WTC11 (cell line): ENCODE measurements around the gene FRS2. TPM values are rescaled to one million over a fixed set of nuclear protein-coding genes. Genes with fewer than 3 reads are reported as not detected.

Experiments used
- ATAC-seq: fragments of 200-7000 bp; cut with Tn5 transposase; 2 replicates; pipeline ENCODE4 v1.10.0; 2021; ENCODE audit warnings: mild to moderate bottlenecking, moderate library complexity
- CTCF ChIA-PET: fragments of 300-600 bp; sonication (Branson Sonifier 250); formaldehyde crosslinking; loops from one replicate; lab custom pipeline; 2021; ENCODE audit warnings: antibody characterized with exemption; lab: Charles Lee
- POLR2A ChIA-PET: fragments of 350-600 bp; sonication (Branson Sonifier 250); formaldehyde crosslinking; loops from one replicate; lab custom pipeline; 2021; ENCODE audit warnings: antibody characterized with exemption; lab: Charles Lee
- DNase-seq: peaks from one replicate; pipeline ENCODE4 v3.0.0; 2021; ENCODE audit warnings: low spot score
- H3K27ac Mint-ChIP-seq: 2 replicates; pipeline ENCODE4 v1.8.0; 2021; ENCODE audit warnings: mixed read lengths
- H3K27me3 Mint-ChIP-seq: 2 replicates; pipeline ENCODE4 v1.8.0; 2021; ENCODE audit warnings: low read depth, mild to moderate bottlenecking, moderate library complexity, mixed read lengths
- H3K36me3 Mint-ChIP-seq: 2 replicates; pipeline ENCODE4 v1.8.0; 2021; ENCODE audit warnings: mixed read lengths
- H3K4me1 Mint-ChIP-seq: 2 replicates; pipeline ENCODE4 v1.8.0; 2022; ENCODE audit warnings: mixed read lengths
- H3K4me3 Mint-ChIP-seq: 2 replicates; pipeline ENCODE4 v1.8.0; 2021; ENCODE audit warnings: mild to moderate bottlenecking, moderate library complexity, mixed read lengths
- H3K9me3 Mint-ChIP-seq: 2 replicates; pipeline ENCODE4 v1.8.0; 2021; ENCODE audit warnings: mixed read lengths
- CBFB ChIP-seq: sonication (generic); formaldehyde crosslinking; IDR thresholded peaks from 2 replicates; pipeline ENCODE4 v1.8.1; 2022; ENCODE audit warnings: mild to moderate bottlenecking, low read depth, missing genetic modification reagents
- CTCF ChIP-seq: fragments of 200-600 bp; IDR thresholded peaks from 2 replicates; pipeline ENCODE4 v1.8.0; 2022; ENCODE audit warnings: antibody characterized with exemption
- E2F5 ChIP-seq: sonication (generic); formaldehyde crosslinking; IDR thresholded peaks from 2 replicates; pipeline ENCODE4 v1.8.1; 2022; ENCODE audit warnings: mild to moderate bottlenecking, moderate library complexity, missing genetic modification reagents
- ELF4 ChIP-seq: sonication (generic); formaldehyde crosslinking; IDR thresholded peaks from 2 replicates; pipeline ENCODE4 v1.8.1; 2022; ENCODE audit warnings: low read depth, mild to moderate bottlenecking, moderate library complexity, missing genetic modification reagents
- FOXJ3 ChIP-seq: sonication (generic); formaldehyde crosslinking; IDR thresholded peaks from 2 replicates; pipeline ENCODE4 v1.9.0; 2021; ENCODE audit warnings: missing genetic modification reagents, mild to moderate bottlenecking, borderline replicate concordance
- FOXP1 ChIP-seq: sonication (generic); formaldehyde crosslinking; IDR thresholded peaks from 2 replicates; pipeline ENCODE4 v1.8.0; 2022; ENCODE audit warnings: missing genetic modification reagents, mild to moderate bottlenecking, moderate library complexity, borderline replicate concordance
- GRHL2 ChIP-seq: fragments of 250-450 bp; sonication (Bioruptor Pico); IDR thresholded peaks from 2 replicates; pipeline ENCODE4 v1.8.0; 2022; ENCODE audit warnings: mild to moderate bottlenecking, moderate library complexity; ENCODE audit not compliant: insufficient replicate concordance, severe bottlenecking
- IRF1 ChIP-seq: sonication (generic); formaldehyde crosslinking; IDR thresholded peaks from 2 replicates; pipeline ENCODE4 v1.8.0; 2023; ENCODE audit warnings: missing genetic modification reagents
- NR2C2 ChIP-seq: sonication (generic); formaldehyde crosslinking; IDR thresholded peaks from 2 replicates; pipeline ENCODE4 v1.8.0; 2022; ENCODE audit warnings: mild to moderate bottlenecking, missing genetic modification reagents
- RELA ChIP-seq: sonication (generic); formaldehyde crosslinking; IDR thresholded peaks from 2 replicates; pipeline ENCODE4 v1.8.1; 2022; ENCODE audit warnings: missing genetic modification reagents, mild to moderate bottlenecking, borderline replicate concordance
- USF2 ChIP-seq: sonication (generic); formaldehyde crosslinking; IDR thresholded peaks from 2 replicates; pipeline ENCODE4 v1.8.1; 2023; ENCODE audit warnings: mild to moderate bottlenecking, missing genetic modification reagents, moderate library complexity
- ZNF671 ChIP-seq: fragments of 250-450 bp; sonication (Bioruptor Pico); IDR thresholded peaks from 2 replicates; pipeline ENCODE4 v1.8.0; 2021; ENCODE audit warnings: mild to moderate bottlenecking
- total RNA-seq: library from RNA; stranded (reverse); gene quantifications from 3 replicates; pipeline ENCODE4 v1.2.3, GENCODE V29; 2021
- TF ChIP-seq, protein P1 (sequence below): sonication (generic); formaldehyde crosslinking; IDR thresholded peaks from 2 replicates; pipeline ENCODE4 v1.8.0; 2022; ENCODE audit warnings: mild to moderate bottlenecking, missing genetic modification reagents
- TF ChIP-seq, protein P2 (sequence below): fragments of 250-450 bp; sonication (Bioruptor Pico); IDR thresholded peaks from 2 replicates; pipeline ENCODE4 v1.8.0; 2021; ENCODE audit warnings: mild to moderate bottlenecking
- TF ChIP-seq, protein P3 (sequence below): sonication (generic); formaldehyde crosslinking; IDR thresholded peaks from 2 replicates; pipeline ENCODE4 v1.8.1; 2022; ENCODE audit warnings: low read depth, missing genetic modification reagents, borderline replicate concordance

FRS2 gene
- total RNA-seq, 1 experiment from 2014 or later, result 26.1 TPM

GRCh38 chr12:69440886-69441285 is 29.3 kb upstream of the FRS2 start:
- Mint-ChIP-seq H3K4me3 (no peak overlapping the region), H3K9me3 (peaks cover 12% of the 10 kb centered on the region), H3K27me3 (no peaks in the 10 kb centered on the region; the same call in 1 of the 2 replicates), H3K4me1 (peaks cover 3% of the 10 kb centered on the region; the same call in 1 of the 2 replicates), H3K36me3 (no peaks in the 10 kb centered on the region), H3K27ac (no peak overlapping the region)
- ChIA-PET POLR2A (no interaction called here), CTCF (no interaction called here)
- ATAC-seq, result no peak
- no peak for DNase-seq
- no peak for TF ChIP-seq E2F5 (CRISPR knock-in tag)
- TF ChIP-seq GRHL2 (CRISPR knock-in tag), result no peak
- TF ChIP-seq, protein P1, sequence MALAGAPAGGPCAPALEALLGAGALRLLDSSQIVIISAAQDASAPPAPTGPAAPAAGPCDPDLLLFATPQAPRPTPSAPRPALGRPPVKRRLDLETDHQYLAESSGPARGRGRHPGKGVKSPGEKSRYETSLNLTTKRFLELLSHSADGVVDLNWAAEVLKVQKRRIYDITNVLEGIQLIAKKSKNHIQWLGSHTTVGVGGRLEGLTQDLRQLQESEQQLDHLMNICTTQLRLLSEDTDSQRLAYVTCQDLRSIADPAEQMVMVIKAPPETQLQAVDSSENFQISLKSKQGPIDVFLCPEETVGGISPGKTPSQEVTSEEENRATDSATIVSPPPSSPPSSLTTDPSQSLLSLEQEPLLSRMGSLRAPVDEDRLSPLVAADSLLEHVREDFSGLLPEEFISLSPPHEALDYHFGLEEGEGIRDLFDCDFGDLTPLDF (CRISPR knock-in tag), result no peak

- no peak for TF ChIP-seq ELF4
- no peak for TF ChIP-seq CTCF
- no peak for TF ChIP-seq FOXP1 (CRISPR knock-in tag)
- no peak for TF ChIP-seq CBFB (CRISPR knock-in tag)
- TF ChIP-seq RELA (CRISPR knock-in tag), result no peak
- TF ChIP-seq NR2C2, result no peak
- no peak for TF ChIP-seq FOXJ3
- no peak for TF ChIP-seq ZNF671 (CRISPR knock-in tag)
- TF ChIP-seq, protein P2, sequence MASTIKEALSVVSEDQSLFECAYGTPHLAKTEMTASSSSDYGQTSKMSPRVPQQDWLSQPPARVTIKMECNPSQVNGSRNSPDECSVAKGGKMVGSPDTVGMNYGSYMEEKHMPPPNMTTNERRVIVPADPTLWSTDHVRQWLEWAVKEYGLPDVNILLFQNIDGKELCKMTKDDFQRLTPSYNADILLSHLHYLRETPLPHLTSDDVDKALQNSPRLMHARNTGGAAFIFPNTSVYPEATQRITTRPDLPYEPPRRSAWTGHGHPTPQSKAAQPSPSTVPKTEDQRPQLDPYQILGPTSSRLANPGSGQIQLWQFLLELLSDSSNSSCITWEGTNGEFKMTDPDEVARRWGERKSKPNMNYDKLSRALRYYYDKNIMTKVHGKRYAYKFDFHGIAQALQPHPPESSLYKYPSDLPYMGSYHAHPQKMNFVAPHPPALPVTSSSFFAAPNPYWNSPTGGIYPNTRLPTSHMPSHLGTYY, result no peak
- TF ChIP-seq USF2 (CRISPR knock-in tag), result no peak
- no peak for TF ChIP-seq IRF1 (CRISPR knock-in tag)
- TF ChIP-seq, protein P3, sequence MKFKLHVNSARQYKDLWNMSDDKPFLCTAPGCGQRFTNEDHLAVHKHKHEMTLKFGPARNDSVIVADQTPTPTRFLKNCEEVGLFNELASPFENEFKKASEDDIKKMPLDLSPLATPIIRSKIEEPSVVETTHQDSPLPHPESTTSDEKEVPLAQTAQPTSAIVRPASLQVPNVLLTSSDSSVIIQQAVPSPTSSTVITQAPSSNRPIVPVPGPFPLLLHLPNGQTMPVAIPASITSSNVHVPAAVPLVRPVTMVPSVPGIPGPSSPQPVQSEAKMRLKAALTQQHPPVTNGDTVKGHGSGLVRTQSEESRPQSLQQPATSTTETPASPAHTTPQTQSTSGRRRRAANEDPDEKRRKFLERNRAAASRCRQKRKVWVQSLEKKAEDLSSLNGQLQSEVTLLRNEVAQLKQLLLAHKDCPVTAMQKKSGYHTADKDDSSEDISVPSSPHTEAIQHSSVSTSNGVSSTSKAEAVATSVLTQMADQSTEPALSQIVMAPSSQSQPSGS (CRISPR knock-in tag), result no peak
- ChIA-PET POLR2A (no interaction called here), CTCF (interaction anchor here (0.6 kb wide), 1 partner anchor 286 kb away, joined by 5 read pairs; no protein-coding TSS in a partner anchor)
- ATAC-seq (no peak), DNase-seq (no peak)
- no peaks in the 10 kb centered on the region; the same call in 1 of the 2 replicates for H3K27me3 Mint-ChIP-seq
- no peak overlapping the region for H3K4me3 Mint-ChIP-seq
- H3K27ac Mint-ChIP-seq, result no peak overlapping the region
- no peaks in the 10 kb centered on the region for H3K36me3 Mint-ChIP-seq
- peaks cover 12% of the 10 kb centered on the region for H3K9me3 Mint-ChIP-seq
- H3K4me1 Mint-ChIP-seq, result peaks cover 3% of the 10 kb centered on the region; the same call in 1 of the 2 replicates
Measured at GRCh38 chr12:69442894-69443293, 27.3 kb upstream of the FRS2 start.
